GM18505 (cell line): ENCODE data around the gene CXCR3.

Source experiments
- ATAC-seq: cut with Tn5 transposase; IDR thresholded peaks from one replicate; pipeline ENCODE4 v1.9.1; 2021; ENCODE audit not compliant: unreplicated experiment
- POLR2A ChIP-seq: IDR thresholded peaks from 4 replicates; pipeline ENCODE4 v1.6.1; 2011; ENCODE audit warnings: borderline replicate concordance; ENCODE audit not compliant: insufficient read depth, insufficient read length; ENCODE audit errors: extremely low read depth

The CXCR3 gene

GRCh38 chrX:71627588-71628404 lies 9.5 kb upstream of the CXCR3 start:
- no peak for TF ChIP-seq POLR2A
- no peak for ATAC-seq

- TF ChIP-seq POLR2A, result no peak
- ATAC-seq, result no peak
Observed at GRCh38 chrX:71626576-71626975, 8.3 kb upstream of the CXCR3 start.

- ATAC-seq, result no peak
Observed at GRCh38 chrX:71625471-71625870, 7.2 kb upstream of the CXCR3 start.

GRCh38 chrX:71623714-71624113 lies 5.4 kb upstream of the CXCR3 start:
- TF ChIP-seq POLR2A, result no peak
- ATAC-seq, result no peak

More at GRCh38 chrX:71625471-71625870, 7.2 kb upstream of the CXCR3 start:
- TF ChIP-seq POLR2A, result no peak

- peak; percentile 61 for TF ChIP-seq POLR2A
- ATAC-seq, result peak; percentile 55
Observed at GRCh38 chrX:71622576-71623450, 4.5 kb upstream of the CXCR3 start.

GRCh38 chrX:71622032-71622575 lies 3.8 kb upstream of the CXCR3 start:
- no peak for ATAC-seq
- TF ChIP-seq POLR2A, result no peak

GRCh38 chrX:71621603-71622002 lies 3.3 kb upstream of the CXCR3 start:
- no peak for TF ChIP-seq POLR2A
- ATAC-seq, result no peak

GRCh38 chrX:71619986-71620385 lies 1.7 kb upstream of the CXCR3 start:
- no peak for TF ChIP-seq POLR2A
- ATAC-seq, result no peak

- TF ChIP-seq POLR2A, result peak; percentile 39
- no peak for ATAC-seq
Observed at GRCh38 chrX:71619193-71619592, 882 bp upstream of the CXCR3 start.

GRCh38 chrX:71618787-71619186 lies 476 bp upstream of the CXCR3 start:
- no peak for TF ChIP-seq POLR2A

GRCh38 chrX:71617742-71618141 lies 569 bp downstream of the CXCR3 start:
- TF ChIP-seq POLR2A, result no peak
- ATAC-seq, result no peak

More at GRCh38 chrX:71618787-71619186, 476 bp upstream of the CXCR3 start:
- ATAC-seq, result no peak

- no peak for ATAC-seq
- TF ChIP-seq POLR2A, result peak; percentile 51
Observed at GRCh38 chrX:71616672-71617529, 1.4 kb downstream of the CXCR3 start.
